ENCODE data around the gene FNTB. TPM values are rescaled to one million over a fixed set of nuclear protein-coding genes. Genes with fewer than 3 reads are reported as not detected.

FNTB gene
- total RNA-seq, 1 experiment from 2014 or later, result 26.7 TPM

DNA sequence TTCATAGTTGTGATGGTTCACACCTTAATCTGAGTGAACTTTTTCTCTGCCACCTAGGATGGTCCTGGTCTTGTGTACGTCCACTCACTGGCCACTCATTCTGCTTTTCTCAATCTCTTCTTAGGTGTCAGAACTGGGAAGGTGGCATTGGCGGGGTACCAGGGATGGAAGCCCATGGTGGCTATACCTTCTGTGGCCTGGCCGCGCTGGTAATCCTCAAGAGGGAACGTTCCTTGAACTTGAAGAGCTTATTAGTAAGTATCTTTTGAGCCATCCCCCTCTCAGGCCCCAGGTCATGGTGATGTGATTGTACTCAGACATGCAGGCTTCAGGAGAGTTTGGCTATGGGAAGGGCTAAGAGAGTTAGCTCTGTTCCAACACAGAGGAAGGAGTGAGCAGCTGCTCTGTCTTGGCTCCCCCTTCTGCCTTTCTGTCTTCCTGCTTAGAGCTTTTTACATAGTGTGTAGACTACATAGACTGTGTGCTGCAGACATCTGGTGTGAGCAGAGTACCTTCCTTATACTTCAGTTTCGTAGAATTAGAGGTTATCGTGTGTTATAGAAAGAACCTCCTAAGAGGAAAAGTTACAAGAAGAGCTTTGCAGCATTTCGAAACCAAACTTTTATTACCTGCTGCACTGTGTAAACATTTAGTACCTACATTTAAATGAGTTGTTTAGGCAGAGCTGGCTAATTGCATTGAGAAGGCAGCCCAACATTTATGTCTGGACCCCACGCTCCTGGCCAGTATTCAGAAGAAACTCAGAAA, 54.2 kb downstream of the FNTB start:
- ChIA-PET POLR2A (interaction anchor here (0.6 kb wide), 1 partner anchor 66 kb away, joined by 3 read pairs; no protein-coding TSS in a partner anchor), RAD21 (ENCODE audit: low non-redundant PET in 1 of 2, low total read pairs in 2 of 2, uncharacterized antibody in 2 of 2, unreplicated experiment in 2 of 2) (no interaction called here), CTCF (no interaction called here)
- ATAC-seq (no peak), DNase-seq (ENCODE audit: low read depth, low spot score) (no peak)
- intact Hi-C loops (cut with micrococcal nuclease), result no loop called here
- Histone ChIP-seq H3K9me3 (ENCODE audit: control insufficient read depth in 1 of 2, insufficient read depth in 1 of 2, low read depth in 1 of 2, low read length in 2 of 2) (no peaks in the 10 kb centered on the region), H2AFZ (ENCODE audit: low read depth, low read length, poor library complexity, severe bottlenecking) (no peak overlapping the region), H3K27ac (ENCODE audit: low read depth, low read length) (no peak overlapping the region), H3K4me1 (ENCODE audit: control insufficient read depth in 1 of 2, insufficient read depth in 2 of 2, low read length in 2 of 2) (no peaks in the 10 kb centered on the region), H3K27me3 (ENCODE audit: insufficient read depth, low read length) (no peaks in the 10 kb centered on the region), H3K4me3 (replicated peaks in 1 of 2; ENCODE audit: low read depth in 1 of 2, low read length in 2 of 2) (no peak overlapping the region), H3K9ac (ENCODE audit: low read length) (no peak overlapping the region), H3K4me2 (ENCODE audit: low read length) (no peak overlapping the region), H4K20me1 (ENCODE audit: insufficient read depth) (no peaks in the 10 kb centered on the region), H3K9me2 (ENCODE audit: insufficient read depth) (no peaks in the 10 kb centered on the region), H3K79me2 (ENCODE audit: insufficient read depth, low read length) (no peaks in the 10 kb centered on the region), H3K36me3 (ENCODE audit: control insufficient read depth in 1 of 2, insufficient read depth in 2 of 2, low read length in 2 of 2) (peaks cover 5 to 18% of the 10 kb centered on the region in 2 experiments; a peak in 3 of 4 replicates)
- BruUV-seq (replicated peaks), result no TSS peak
- TF ChIP-seq CEBPB (IDR thresholded peaks at IDR 0.05; ENCODE audit: low read depth) (no peak), FOSL1 (IDR thresholded peaks at IDR 0.05; ENCODE audit: low read depth) (no peak), EZH2phosphoT487 (IDR thresholded peaks at IDR 0.05; ENCODE audit: borderline replicate concordance) (no peak), JUND (IDR thresholded peaks at IDR 0.05) (no peak), ZFX (IDR thresholded peaks at IDR 0.05) (no peak)
- TF ChIP-seq, protein P1, sequence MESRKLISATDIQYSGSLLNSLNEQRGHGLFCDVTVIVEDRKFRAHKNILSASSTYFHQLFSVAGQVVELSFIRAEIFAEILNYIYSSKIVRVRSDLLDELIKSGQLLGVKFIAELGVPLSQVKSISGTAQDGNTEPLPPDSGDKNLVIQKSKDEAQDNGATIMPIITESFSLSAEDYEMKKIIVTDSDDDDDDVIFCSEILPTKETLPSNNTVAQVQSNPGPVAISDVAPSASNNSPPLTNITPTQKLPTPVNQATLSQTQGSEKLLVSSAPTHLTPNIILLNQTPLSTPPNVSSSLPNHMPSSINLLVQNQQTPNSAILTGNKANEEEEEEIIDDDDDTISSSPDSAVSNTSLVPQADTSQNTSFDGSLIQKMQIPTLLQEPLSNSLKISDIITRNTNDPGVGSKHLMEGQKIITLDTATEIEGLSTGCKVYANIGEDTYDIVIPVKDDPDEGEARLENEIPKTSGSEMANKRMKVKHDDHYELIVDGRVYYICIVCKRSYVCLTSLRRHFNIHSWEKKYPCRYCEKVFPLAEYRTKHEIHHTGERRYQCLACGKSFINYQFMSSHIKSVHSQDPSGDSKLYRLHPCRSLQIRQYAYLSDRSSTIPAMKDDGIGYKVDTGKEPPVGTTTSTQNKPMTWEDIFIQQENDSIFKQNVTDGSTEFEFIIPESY (IDR thresholded peaks at IDR 0.05; ENCODE audit: extremely low read depth, insufficient replicate concordance, low read length), result no peak

DNA sequence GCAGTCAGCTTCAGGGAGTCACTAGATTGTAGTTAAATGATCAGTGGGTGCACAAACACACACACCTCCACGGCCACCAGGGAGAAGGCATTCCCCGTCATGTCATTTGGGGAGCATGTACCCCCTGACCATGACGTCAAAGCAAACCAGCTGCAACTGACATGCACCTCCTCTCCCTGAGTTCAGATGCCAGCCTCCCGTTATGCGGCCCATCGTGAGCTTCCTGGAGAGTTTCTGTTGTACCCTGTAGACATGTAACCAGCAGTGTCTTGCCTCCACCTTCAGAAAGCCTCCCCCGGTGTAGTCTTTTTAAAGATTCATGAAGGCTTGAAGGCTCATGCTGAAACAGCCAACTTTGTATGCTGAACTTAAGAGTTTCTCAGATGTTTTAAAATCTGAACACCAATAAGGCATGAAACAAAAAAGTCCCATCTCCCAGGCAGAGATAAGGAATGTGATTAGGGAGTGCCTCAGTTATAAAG, 54.8 kb downstream of the FNTB start:
- DNase-seq (ENCODE audit: low read depth, low spot score) (no peak), ATAC-seq (no peak)
- no peaks in the 10 kb centered on the region for H3K9me3 ChIP-seq (ENCODE audit: control insufficient read depth in 1 of 2, insufficient read depth in 1 of 2, low read depth in 1 of 2, low read length in 2 of 2)
- ChIA-PET RAD21 (ENCODE audit: low non-redundant PET in 1 of 2, low total read pairs in 2 of 2, uncharacterized antibody in 2 of 2, unreplicated experiment in 2 of 2) (no interaction called here), POLR2A (no interaction called here), CTCF (no interaction called here)
- no peaks in the 10 kb centered on the region for H3K79me2 ChIP-seq (ENCODE audit: insufficient read depth, low read length)
- H4K20me1 ChIP-seq (ENCODE audit: insufficient read depth), result no peaks in the 10 kb centered on the region
- H3K4me3 ChIP-seq (replicated peaks in 1 of 2; ENCODE audit: low read depth in 1 of 2, low read length in 2 of 2), result no peak overlapping the region
- peaks cover 5 to 18% of the 10 kb centered on the region in 2 experiments; a peak in 3 of 4 replicates for H3K36me3 ChIP-seq (ENCODE audit: control insufficient read depth in 1 of 2, insufficient read depth in 2 of 2, low read length in 2 of 2)
- no TSS peak for BruUV-seq (replicated peaks)
- H3K4me1 ChIP-seq (ENCODE audit: control insufficient read depth in 1 of 2, insufficient read depth in 2 of 2, low read length in 2 of 2), result peaks cover 0 to 4% of the 10 kb centered on the region in 2 experiments; a peak in 1 of 4 replicates
- H3K27me3 ChIP-seq (ENCODE audit: insufficient read depth, low read length), result no peaks in the 10 kb centered on the region
- H2AFZ ChIP-seq (ENCODE audit: low read depth, low read length, poor library complexity, severe bottlenecking), result no peak overlapping the region
- H3K27ac ChIP-seq (ENCODE audit: low read depth, low read length), result no peak overlapping the region
- H3K4me2 ChIP-seq (ENCODE audit: low read length), result no peak overlapping the region
- intact Hi-C loops (cut with micrococcal nuclease), result no loop called here
- H3K9ac ChIP-seq (ENCODE audit: low read length), result no peak overlapping the region
- no peaks in the 10 kb centered on the region for H3K9me2 ChIP-seq (ENCODE audit: insufficient read depth)
- TF ChIP-seq, protein P1 (IDR thresholded peaks at IDR 0.05; ENCODE audit: extremely low read depth, insufficient replicate concordance, low read length), result no peak
- TF ChIP-seq, protein P2, sequence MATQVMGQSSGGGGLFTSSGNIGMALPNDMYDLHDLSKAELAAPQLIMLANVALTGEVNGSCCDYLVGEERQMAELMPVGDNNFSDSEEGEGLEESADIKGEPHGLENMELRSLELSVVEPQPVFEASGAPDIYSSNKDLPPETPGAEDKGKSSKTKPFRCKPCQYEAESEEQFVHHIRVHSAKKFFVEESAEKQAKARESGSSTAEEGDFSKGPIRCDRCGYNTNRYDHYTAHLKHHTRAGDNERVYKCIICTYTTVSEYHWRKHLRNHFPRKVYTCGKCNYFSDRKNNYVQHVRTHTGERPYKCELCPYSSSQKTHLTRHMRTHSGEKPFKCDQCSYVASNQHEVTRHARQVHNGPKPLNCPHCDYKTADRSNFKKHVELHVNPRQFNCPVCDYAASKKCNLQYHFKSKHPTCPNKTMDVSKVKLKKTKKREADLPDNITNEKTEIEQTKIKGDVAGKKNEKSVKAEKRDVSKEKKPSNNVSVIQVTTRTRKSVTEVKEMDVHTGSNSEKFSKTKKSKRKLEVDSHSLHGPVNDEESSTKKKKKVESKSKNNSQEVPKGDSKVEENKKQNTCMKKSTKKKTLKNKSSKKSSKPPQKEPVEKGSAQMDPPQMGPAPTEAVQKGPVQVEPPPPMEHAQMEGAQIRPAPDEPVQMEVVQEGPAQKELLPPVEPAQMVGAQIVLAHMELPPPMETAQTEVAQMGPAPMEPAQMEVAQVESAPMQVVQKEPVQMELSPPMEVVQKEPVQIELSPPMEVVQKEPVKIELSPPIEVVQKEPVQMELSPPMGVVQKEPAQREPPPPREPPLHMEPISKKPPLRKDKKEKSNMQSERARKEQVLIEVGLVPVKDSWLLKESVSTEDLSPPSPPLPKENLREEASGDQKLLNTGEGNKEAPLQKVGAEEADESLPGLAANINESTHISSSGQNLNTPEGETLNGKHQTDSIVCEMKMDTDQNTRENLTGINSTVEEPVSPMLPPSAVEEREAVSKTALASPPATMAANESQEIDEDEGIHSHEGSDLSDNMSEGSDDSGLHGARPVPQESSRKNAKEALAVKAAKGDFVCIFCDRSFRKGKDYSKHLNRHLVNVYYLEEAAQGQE (IDR thresholded peaks at IDR 0.05; ENCODE audit: low read depth), result no peak
- no peak for TF ChIP-seq ELF1 (IDR thresholded peaks at IDR 0.05; ENCODE audit: borderline replicate concordance, low read depth)
- no peak for TF ChIP-seq SRF (IDR thresholded peaks at IDR 0.05; ENCODE audit: low read depth)
- TF ChIP-seq EZH2phosphoT487 (IDR thresholded peaks at IDR 0.05; ENCODE audit: borderline replicate concordance), result no peak
- TF ChIP-seq SIN3A (IDR thresholded peaks at IDR 0.05; ENCODE audit: low read depth), result no peak
- TF ChIP-seq, protein P3, sequence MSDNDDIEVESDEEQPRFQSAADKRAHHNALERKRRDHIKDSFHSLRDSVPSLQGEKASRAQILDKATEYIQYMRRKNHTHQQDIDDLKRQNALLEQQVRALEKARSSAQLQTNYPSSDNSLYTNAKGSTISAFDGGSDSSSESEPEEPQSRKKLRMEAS (IDR thresholded peaks at IDR 0.05), result no peak
